NOMO-1 treated with dmso at 0.1 percent for 144 hours (cell line): ENCODE measurements around the gene SPTLC3.

Experiments used
- DNase-seq: peaks from one replicate; lab custom pipeline; 2025; ENCODE audit not compliant: unreplicated experiment; lab: John Stamatoyannopoulos, UW

The SPTLC3 gene

GRCh38 chr20:13028673-13029072 is 19.9 kb downstream of the SPTLC3 start:
- DNase-seq = no peak

GRCh38 chr20:13029687-13030375 is 21.1 kb downstream of the SPTLC3 start:
- DNase-seq = no peak

- no peak for DNase-seq
Observed at GRCh38 chr20:13031751-13032150, 23.0 kb downstream of the SPTLC3 start.

- no peak for DNase-seq
Observed at GRCh38 chr20:13034115-13034514, 25.3 kb downstream of the SPTLC3 start.

GRCh38 chr20:13034936-13035335 is 26.2 kb downstream of the SPTLC3 start:
- DNase-seq = no peak

GRCh38 chr20:13035399-13036152 is 26.8 kb downstream of the SPTLC3 start:
- no peak for DNase-seq

- no peak for DNase-seq
Observed at GRCh38 chr20:13037727-13038126, 29.0 kb downstream of the SPTLC3 start.

GRCh38 chr20:13041574-13042457 is 33.0 kb downstream of the SPTLC3 start:
- no peak for DNase-seq

- DNase-seq = no peak
Observed at GRCh38 chr20:13042458-13042794, 33.7 kb downstream of the SPTLC3 start.

GRCh38 chr20:13046409-13046808 is 37.6 kb downstream of the SPTLC3 start:
- DNase-seq = no peak

- DNase-seq = no peak
Observed at GRCh38 chr20:13054011-13054410, 45.2 kb downstream of the SPTLC3 start.

- no peak for DNase-seq
Observed at GRCh38 chr20:13058666-13059389, 50.1 kb downstream of the SPTLC3 start.

GRCh38 chr20:13059398-13060136 is 50.8 kb downstream of the SPTLC3 start:
- DNase-seq = no peak

GRCh38 chr20:13060327-13060726 is 51.6 kb downstream of the SPTLC3 start:
- DNase-seq = no peak

- DNase-seq = no peak
Observed at GRCh38 chr20:13061381-13061780, 52.6 kb downstream of the SPTLC3 start.

- DNase-seq = no peak
Observed at GRCh38 chr20:13062789-13063188, 54.0 kb downstream of the SPTLC3 start.

- no peak for DNase-seq
Observed at GRCh38 chr20:13068336-13068735, 59.6 kb downstream of the SPTLC3 start.

- no peak for DNase-seq
Observed at GRCh38 chr20:13081877-13082276, 73.1 kb downstream of the SPTLC3 start.

GRCh38 chr20:13082378-13082777 is 73.6 kb downstream of the SPTLC3 start:
- DNase-seq = no peak

- DNase-seq = no peak
Observed at GRCh38 chr20:13085275-13085674, 76.5 kb downstream of the SPTLC3 start.
